ENCODE data around the gene GNB2. TPM values are rescaled to one million over a fixed set of nuclear protein-coding genes. Genes with fewer than 3 reads are reported as not detected.

GNB2 gene
- total and polyA plus RNA-seq, 2 of the 13 experiments (the other 11 are each of a cell fraction or from before 2014, with no cell fraction given) = 48.3 to 67.1 TPM

DNA sequence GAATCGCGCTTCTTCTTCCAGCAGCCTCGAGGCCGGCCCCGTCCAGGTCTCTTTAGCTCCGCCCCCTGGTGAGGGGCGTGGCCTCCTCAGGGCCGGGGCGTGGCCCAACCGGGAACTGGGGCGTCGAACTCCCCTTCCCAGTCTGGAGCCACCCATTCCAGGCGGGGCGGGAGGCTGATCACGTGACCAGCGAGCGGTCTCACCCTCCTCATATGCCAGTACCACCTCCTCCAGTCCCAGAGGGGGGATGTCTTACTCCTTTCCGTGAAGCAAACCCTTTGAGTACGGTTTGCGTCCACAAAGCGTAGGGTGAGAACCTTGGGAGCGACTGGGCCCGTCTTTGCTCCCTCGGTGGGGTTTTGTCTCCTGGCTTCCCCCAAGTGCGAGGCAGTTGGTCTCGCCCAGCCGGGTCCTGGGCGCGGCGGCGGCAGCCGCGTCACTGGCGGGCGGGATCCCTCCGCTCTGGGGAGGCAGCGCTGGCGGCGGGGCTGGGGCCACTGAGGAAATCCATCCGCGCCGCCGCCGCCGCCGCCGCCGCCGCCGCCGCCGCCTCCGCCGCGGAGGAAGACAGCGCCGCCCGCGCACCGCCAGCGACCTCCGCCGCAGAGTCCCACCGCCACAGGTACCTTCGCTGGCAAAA, at the start of gene GNB2 (continued):
- TF ChIP-seq, protein P1, sequence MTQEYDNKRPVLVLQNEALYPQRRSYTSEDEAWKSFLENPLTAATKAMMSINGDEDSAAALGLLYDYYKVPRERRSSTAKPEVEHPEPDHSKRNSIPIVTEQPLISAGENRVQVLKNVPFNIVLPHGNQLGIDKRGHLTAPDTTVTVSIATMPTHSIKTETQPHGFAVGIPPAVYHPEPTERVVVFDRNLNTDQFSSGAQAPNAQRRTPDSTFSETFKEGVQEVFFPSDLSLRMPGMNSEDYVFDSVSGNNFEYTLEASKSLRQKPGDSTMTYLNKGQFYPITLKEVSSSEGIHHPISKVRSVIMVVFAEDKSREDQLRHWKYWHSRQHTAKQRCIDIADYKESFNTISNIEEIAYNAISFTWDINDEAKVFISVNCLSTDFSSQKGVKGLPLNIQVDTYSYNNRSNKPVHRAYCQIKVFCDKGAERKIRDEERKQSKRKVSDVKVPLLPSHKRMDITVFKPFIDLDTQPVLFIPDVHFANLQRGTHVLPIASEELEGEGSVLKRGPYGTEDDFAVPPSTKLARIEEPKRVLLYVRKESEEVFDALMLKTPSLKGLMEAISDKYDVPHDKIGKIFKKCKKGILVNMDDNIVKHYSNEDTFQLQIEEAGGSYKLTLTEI (CRISPR knock-in tag; conservative IDR thresholded peaks at IDR 0.05) = no peak
- TF ChIP-seq PHF20 (CRISPR knock-in tag; IDR thresholded peaks at IDR 0.05) = peak; percentile 65
- peak; percentile 90 for TF ChIP-seq ZNF501 (CRISPR knock-in tag; IDR thresholded peaks at IDR 0.05)
- TF ChIP-seq, protein P2, sequence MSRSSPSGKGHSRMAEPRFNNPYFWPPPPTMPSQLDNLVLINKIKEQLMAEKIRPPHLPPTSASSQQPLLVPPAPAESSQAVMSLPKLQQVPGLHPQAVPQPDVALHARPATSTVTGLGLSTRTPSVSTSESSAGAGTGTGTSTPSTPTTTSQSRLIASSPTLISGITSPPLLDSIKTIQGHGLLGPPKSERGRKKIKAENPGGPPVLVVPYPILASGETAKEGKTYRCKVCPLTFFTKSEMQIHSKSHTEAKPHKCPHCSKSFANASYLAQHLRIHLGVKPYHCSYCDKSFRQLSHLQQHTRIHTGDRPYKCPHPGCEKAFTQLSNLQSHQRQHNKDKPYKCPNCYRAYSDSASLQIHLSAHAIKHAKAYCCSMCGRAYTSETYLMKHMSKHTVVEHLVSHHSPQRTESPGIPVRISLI (CRISPR knock-in tag; IDR thresholded peaks at IDR 0.05; ENCODE audit: borderline replicate concordance) = 0 out of 2 replicates have a peak, but pooled peaks have one; percentile 12
- 0 out of 2 replicates have a peak, but pooled peaks have one; percentile 37 for TF ChIP-seq KLF9 (CRISPR knock-in tag; IDR thresholded peaks at IDR 0.05; ENCODE audit: low read depth)
- TF ChIP-seq, protein P3, sequence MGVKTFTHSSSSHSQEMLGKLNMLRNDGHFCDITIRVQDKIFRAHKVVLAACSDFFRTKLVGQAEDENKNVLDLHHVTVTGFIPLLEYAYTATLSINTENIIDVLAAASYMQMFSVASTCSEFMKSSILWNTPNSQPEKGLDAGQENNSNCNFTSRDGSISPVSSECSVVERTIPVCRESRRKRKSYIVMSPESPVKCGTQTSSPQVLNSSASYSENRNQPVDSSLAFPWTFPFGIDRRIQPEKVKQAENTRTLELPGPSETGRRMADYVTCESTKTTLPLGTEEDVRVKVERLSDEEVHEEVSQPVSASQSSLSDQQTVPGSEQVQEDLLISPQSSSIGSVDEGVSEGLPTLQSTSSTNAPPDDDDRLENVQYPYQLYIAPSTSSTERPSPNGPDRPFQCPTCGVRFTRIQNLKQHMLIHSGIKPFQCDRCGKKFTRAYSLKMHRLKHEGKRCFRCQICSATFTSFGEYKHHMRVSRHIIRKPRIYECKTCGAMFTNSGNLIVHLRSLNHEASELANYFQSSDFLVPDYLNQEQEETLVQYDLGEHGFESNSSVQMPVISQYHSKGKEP (CRISPR knock-in tag; IDR thresholded peaks at IDR 0.05) = no peak
- no peak for TF ChIP-seq ZNF234 (CRISPR knock-in tag; conservative IDR thresholded peaks at IDR 0.05)
- TF ChIP-seq HNRNPL (IDR thresholded peaks at IDR 0.05; ENCODE audit: low read depth, low read length) = no peak
- TF ChIP-seq, protein P4, sequence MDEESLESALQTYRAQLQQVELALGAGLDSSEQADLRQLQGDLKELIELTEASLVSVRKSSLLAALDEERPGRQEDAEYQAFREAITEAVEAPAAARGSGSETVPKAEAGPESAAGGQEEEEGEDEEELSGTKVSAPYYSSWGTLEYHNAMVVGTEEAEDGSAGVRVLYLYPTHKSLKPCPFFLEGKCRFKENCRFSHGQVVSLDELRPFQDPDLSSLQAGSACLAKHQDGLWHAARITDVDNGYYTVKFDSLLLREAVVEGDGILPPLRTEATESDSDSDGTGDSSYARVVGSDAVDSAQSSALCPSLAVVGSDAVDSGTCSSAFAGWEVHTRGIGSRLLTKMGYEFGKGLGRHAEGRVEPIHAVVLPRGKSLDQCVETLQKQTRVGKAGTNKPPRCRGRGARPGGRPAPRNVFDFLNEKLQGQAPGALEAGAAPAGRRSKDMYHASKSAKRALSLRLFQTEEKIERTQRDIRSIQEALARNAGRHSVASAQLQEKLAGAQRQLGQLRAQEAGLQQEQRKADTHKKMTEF (CRISPR knock-in tag; IDR thresholded peaks at IDR 0.05) = peak; percentile 84
- TF ChIP-seq ZZZ3 (CRISPR knock-in tag; IDR thresholded peaks at IDR 0.05; ENCODE audit: borderline replicate concordance) = 0 out of 2 replicates have a peak, but pooled peaks have one; percentile 12
- peak; percentile 62 for TF ChIP-seq ASH2L (IDR thresholded peaks at IDR 0.05; ENCODE audit: insufficient read length, low read depth, low read length)
- peak; percentile 87 for TF ChIP-seq TEAD3 (CRISPR knock-in tag; optimal IDR thresholded peaks at IDR 0.05; ENCODE audit: borderline replicate concordance)
- TF ChIP-seq SP5 (CRISPR knock-in tag; IDR thresholded peaks at IDR 0.05; ENCODE audit: borderline replicate concordance, low read depth) = peak; percentile 18; the same call in 1 of the 2 replicates
- no peak for TF ChIP-seq ZNF674 (CRISPR knock-in tag; IDR thresholded peaks at IDR 0.05; ENCODE audit: low read depth)
- TF ChIP-seq, protein P5, sequence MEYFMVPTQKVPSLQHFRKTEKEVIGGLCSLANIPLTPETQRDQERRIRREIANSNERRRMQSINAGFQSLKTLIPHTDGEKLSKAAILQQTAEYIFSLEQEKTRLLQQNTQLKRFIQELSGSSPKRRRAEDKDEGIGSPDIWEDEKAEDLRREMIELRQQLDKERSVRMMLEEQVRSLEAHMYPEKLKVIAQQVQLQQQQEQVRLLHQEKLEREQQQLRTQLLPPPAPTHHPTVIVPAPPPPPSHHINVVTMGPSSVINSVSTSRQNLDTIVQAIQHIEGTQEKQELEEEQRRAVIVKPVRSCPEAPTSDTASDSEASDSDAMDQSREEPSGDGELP (IDR thresholded peaks at IDR 0.05; ENCODE audit: borderline replicate concordance, low read depth) = peak; percentile 34; the same call in 1 of the 2 replicates
- TF ChIP-seq ZNF367 (CRISPR knock-in tag; IDR thresholded peaks at IDR 0.05; ENCODE audit: borderline replicate concordance) = no peak
- TF ChIP-seq, protein P6, sequence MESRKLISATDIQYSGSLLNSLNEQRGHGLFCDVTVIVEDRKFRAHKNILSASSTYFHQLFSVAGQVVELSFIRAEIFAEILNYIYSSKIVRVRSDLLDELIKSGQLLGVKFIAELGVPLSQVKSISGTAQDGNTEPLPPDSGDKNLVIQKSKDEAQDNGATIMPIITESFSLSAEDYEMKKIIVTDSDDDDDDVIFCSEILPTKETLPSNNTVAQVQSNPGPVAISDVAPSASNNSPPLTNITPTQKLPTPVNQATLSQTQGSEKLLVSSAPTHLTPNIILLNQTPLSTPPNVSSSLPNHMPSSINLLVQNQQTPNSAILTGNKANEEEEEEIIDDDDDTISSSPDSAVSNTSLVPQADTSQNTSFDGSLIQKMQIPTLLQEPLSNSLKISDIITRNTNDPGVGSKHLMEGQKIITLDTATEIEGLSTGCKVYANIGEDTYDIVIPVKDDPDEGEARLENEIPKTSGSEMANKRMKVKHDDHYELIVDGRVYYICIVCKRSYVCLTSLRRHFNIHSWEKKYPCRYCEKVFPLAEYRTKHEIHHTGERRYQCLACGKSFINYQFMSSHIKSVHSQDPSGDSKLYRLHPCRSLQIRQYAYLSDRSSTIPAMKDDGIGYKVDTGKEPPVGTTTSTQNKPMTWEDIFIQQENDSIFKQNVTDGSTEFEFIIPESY (CRISPR knock-in tag; IDR thresholded peaks at IDR 0.05) = peak; percentile 78
- TF ChIP-seq MIER2 (CRISPR knock-in tag; IDR thresholded peaks at IDR 0.05) = peak; percentile 55; the same call in 1 of the 2 replicates
- no peak for TF ChIP-seq ZNF446 (CRISPR knock-in tag; IDR thresholded peaks at IDR 0.05)
- peak; percentile 72 for TF ChIP-seq ZFY (CRISPR knock-in tag; IDR thresholded peaks at IDR 0.05)
